GM19455 (cell line): ENCODE data around the gene CST5.
A peak's percentile ranks its signal among the peaks of the same experiment; 100 is the strongest.
"Not testable (repeated sequence)": the region's sequence is repeated elsewhere in the genome, so short reads cannot be mapped to it uniquely, and the experiment has no call there.

Experiments used
- ATAC-seq: cut with Tn5 transposase; IDR thresholded peaks from one replicate; pipeline ENCODE4 v1.9.1; 2021; ENCODE audit not compliant: unreplicated experiment

Gene CST5

DNA sequence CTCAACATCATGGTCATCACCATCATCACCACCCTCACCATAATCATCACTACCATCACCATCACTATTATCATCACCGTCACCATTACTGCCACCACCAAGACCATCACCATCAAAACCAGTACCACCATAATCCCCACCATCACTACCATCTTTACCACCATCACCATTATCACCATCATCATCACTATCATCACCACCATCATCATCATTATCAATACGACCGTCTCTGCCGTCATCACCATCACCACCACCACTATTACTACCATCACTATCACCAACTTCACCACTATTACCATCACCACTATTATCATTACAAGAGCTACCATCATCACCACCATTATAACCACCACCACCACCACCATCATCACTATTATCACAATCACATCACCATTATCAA, 11.3 kb upstream of the CST5 start:
- ATAC-seq, result not testable (repeated sequence)

DNA sequence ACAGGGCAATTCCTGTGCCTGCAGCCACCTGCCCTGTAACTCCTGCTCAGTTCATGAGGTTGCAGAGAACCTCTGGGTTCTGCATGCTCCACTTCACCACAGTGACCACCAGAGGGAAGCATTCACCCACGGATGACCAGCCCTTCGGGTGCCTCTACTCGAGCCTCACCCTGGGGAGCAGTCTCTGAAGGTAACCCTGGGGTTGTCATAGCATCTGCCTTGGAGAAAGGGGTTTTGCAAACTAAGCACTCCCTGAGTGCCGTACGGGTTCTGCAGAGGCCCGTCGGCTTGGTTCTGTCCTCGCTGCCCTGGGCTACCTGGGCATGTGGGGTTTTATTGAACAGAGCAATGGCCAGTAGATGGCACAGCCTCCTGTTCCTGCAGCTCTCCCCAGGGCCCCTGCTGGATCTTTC, 10.2 kb upstream of the CST5 start:
- peak; percentile 83 for ATAC-seq

GRCh38 chr20:23887856-23888255, 8.3 kb upstream of the CST5 start:
- ATAC-seq, result no peak

DNA sequence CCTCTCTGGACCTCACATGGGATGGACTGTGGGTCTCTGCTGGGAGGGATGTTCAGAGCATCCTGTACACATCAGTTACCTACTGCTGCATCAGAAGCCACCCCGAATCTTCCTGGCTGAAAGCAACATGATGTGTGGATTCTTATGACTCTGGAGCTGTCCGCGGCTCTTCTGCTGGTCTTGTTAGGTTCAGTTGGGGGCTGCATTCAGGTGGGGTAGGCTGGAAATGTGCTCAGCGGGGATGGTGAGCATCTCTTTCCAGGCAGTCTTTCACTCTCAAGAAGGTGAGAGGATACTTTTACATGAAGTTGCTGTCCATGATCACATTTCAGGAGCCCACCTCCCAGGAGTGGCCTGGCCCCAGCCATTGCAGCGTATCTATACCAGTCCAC, 5.2 kb upstream of the CST5 start:
- no peak for ATAC-seq

DNA sequence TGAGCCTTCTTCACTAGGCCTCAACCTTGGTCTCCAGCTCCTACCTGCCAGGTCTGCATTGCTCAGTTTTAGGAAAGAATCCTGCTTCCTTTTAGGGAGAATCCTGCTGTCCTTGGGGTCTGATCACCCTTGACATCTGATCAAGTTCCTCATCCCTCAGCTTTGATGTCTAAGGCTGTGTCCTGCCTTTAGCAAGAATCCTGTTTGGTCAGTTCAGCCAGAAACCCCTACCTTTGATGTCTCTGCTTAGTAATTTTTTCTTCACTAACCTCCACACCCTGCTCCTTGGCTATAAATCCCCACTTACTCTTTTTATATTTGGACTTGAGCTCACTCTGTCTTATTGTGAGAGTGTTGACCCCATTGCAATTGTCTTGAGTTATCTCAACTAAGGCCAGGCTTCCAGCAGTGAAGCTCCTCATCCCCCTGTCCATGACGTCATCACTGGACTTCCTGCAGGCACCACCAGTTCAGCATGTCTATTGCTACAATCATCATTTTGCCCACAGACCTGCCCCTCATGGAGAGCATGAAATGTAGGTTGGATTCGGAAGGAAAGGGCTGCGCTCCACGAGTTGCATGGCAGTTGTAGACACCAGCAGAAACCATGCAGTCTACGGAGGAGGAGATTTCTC, 4.7 kb upstream of the CST5 start:
- no peak for ATAC-seq

GRCh38 chr20:23881371-23881770, 1.8 kb upstream of the CST5 start:
- ATAC-seq, result no peak

DNA sequence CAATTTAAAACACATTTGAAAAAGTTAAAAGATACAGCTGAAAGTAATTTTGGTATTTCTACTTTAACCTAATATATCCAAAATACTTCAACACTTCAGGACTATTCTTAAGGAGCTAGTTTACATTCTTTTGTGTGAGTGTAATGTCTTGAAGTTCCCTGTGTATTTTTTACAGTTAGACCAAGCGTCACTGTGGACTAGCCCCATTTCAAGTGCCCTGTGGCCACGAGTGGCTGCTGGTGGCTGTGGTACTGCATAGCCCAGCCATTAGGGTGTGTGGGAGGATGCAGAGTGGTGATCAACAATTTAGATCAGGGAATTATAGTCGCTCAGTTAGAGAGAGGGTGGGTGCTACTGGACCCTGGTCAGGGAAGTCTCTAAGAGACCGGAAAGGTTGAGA, 869 bp upstream of the CST5 start:
- ATAC-seq, result no peak

DNA sequence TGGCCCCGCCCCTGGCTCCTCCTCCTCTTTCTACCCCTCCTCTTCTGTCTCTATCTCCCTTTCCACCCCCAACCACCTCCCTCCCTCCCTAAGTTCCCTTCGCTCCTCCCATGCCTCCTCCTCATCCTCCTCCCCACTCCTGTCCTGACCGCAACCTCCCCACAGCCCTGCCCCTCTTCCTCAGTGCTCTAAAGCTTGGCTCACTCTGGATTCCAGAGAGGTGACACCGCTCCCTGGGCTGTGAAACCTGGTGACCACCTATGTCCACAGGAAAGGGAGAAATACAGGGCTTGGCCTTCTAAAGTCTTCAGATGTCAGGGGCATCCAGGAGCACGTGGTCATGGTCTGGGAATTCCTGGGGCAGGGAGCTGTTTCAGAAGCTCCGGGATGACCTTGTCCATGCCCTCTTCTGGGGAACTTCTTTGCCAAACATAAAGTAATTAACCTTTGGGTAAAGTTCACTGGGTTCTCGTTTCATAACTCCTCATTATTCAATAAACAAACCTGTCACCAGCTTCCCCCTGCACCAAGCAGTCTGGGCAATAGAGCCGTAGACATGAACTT, 345 bp upstream of the CST5 start:
- no peak for ATAC-seq

DNA sequence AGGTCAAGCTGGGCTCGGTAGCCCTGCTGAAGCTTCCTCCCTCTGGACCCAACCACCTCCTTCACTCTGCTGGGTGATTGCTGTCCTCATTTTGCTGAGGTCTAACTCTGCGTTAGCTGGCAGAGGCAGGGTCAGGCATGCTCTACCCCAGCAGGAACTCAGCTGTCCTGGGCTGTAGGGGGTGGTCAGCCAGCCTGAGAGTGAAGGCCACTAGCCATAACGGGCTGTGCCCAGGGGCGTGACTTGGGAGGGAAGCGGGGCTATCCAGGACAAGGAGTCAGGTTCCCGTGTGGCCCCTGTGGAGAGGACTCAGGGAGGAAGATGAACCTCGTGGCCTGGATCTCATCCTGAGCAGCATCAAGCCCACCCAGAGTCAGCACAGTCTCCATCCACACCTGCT, 761 bp downstream of the CST5 start:
- no peak for ATAC-seq

DNA sequence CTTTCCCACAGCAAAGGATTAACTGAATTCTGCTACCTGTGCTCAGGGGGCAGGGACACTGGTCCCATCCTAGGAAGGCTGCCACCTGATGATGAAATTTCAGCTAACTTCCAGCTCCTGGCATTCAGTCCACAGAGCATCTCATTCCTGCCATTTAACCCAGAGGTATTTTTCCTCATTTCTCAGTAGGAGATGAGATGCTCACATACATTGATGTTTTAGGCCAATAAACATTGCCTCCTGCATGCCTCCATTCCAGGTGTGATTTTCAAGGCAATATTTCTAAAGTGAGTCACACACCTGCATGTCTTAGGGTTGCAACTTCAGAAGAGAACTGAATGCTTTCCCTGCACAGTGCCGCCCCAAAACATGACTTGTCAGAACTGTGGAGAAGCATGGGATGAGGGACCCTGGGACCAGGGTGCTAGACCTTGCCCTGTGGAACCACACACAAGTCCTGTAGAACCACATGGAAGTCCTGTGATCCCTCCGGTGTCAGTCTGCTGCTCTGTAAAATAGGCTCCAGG, 1.5 kb downstream of the CST5 start:
- ATAC-seq, result not testable (repeated sequence)

DNA sequence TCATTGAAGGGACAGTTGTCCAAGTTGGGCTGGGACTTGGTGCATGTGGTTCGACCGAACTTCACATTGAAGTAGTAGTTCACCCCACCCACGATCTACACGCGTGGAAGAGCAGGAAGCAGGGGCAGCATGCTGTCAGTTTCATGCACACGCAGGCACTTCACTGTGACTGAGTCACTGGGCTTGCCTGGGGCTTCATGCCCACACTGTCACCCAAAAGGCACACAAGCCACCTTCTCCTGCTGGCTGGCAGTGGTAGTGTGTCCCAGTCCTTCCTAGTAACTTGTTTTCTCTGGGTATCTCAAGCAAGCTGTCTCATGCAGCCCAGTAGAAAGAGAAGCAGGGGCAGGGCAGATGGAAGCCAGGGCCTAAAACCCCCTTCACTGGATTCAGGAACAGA, 2.0 kb downstream of the CST5 start:
- ATAC-seq, result no peak

GRCh38 chr20:23875606-23876237, 3.8 kb downstream of the CST5 start:
- ATAC-seq, result no peak

GRCh38 chr20:23874747-23875146, 4.8 kb downstream of the CST5 start:
- ATAC-seq, result no peak

GRCh38 chr20:23873370-23874015, 6.1 kb downstream of the CST5 start:
- ATAC-seq, result no peak

DNA sequence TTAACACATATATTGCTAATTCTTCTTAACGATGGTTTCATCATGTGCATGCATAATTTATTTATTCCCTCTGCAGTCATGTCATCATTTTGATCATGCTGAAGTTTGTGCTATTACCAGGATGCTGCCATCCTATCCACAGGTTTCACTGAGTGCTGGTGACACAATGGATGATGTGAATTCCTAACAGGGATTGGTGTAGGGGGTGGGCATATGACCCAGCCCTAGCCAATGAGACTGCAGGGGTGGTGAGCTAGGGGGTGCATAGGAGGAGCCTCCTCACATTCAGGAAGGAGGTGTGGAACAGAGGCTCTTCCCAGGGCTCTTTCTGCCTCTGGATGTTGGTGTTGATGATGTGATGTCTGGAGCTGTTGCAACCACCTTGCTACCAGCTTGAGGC, 7.5 kb downstream of the CST5 start:
- no peak for ATAC-seq

GRCh38 chr20:23870461-23870860, 9.1 kb downstream of the CST5 start:
- ATAC-seq, result no peak

DNA sequence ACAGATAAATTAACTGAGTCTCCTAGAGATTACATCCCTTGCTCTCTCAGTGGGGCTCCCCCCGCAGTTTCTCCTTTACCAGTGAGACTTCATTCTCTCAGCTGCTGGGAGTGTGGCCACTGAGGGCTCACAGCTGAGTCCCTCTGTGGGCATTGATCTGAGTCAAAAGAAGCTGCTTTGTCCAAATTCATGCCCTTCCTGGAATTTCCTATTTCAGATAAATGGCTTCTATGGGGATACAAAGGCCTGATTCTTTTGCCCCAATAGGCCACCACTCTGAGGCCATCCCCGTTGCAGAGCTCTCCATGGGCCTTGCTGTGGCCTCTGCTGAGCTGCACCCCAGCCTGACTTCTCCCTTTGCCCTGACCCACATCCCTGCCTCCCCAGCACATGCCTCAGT, 10.0 kb downstream of the CST5 start:
- no peak for ATAC-seq

DNA sequence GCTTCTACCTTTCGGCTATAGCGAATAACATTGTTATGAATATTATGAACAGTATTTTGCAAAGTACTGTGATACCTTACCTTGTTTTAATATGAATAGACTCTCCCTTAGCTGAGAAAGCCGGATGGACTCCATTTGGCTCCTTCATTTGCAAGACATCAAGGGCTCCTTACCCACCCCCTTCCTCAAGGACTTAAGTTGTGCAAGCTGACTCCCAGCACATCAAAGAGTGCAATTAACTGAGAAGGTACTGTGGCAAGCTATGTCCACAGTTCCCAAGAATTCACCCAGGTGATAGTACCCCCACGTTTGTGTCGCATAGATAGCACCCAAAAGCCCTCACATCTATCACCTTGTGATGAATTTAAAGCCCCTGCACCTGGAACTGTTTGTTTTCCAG, 11.2 kb downstream of the CST5 start:
- no peak for ATAC-seq

DNA sequence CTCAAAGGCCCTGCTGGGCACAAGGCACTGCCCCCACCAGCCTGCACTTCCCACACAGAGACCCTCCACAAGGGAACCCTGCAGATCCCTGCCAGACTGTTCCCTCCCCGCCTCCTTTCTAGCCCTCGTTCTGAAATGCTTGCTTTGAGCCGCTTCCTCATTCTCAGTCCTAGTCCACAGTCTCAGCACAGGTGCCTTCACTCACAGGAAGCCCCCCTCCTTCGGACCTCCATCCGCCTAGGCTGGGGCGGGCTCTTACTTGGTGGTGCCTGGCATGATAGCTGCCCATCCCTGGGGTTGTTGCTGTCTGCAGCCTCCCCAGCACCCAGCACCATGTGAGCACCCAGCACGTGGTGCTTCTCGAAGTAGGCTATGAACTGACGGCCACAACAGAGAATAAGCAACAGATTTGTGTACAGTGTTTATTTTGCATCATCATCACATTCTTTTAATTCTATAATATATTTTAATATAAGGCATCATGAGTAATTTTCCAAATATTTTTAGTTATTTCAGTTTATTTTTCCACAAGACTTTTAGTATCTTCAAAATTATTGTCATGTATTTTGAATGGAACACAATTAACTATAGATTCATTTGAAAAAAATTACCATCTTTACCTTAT, 12.3 kb downstream of the CST5 start:
- ATAC-seq, result no peak

DNA sequence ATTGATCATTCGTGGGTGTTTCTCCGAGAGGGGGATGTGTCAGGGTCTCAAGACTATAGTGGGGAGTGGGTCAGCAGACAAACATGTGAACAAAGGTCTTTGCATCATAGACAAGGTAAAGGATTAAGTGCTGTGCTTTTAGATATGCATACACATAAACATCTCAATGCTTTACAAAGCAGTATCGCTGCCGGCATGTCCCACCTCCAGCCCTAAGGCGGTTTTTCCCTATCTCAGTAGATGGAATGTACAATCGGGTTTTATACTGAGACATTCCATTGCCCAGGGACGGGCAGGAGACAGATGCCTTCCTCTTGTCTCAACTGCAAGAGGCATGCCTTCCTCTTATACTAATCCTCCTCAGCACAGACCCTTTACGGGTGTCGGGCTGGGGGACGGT, 18.8 kb downstream of the CST5 start:
- not testable (repeated sequence) for ATAC-seq

DNA sequence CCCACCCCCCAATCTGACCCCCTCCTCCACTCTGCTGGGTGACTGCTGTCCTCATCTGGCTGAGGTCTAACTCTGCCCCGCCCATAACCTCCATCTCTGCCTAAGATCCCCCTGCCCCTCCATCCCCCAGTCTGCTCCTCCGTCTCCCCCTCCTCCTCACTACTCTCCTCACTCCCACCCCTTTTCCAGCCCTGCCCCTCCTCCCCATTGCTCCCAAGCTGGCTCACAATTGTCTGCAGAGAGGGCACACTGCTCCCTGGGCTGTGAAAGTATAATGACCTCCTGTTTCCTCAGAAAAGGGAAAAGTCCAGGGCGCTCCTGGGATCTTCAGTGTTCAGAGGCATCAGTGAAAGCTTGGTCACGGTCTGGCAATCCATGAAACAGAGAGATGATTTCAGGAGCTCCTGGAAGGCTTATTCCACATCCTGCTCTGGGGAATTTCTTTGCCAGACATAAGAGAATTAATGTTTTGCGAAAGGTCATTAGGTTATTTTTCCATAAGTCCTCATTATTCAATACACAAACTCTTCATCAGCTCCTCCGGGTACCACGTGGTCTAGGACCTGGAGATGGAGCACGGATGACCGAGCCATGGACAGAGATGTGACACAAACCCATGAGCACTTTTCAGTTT, 21.5 kb downstream of the CST5 start:
- ATAC-seq, result no peak
